Fibroblast of lung (primary cell): Measurements from ENCODE around the gene PCDH9. TPM values are rescaled to one million over a fixed set of nuclear protein-coding genes. Genes with fewer than 3 reads are reported as not detected.

ENCODE experiments used
- DNase-seq, 2 donors: peaks; one replicate each; pipeline versions ENCODE4 v3.0.0 to v3.0.0-alpha.2; 2010; ENCODE audit warnings: low read depth in 2 of 2
- H2AFZ ChIP-seq: 2 replicates; pipeline ENCODE4 v1.5.1; 2012; ENCODE audit warnings: low read length, control low read depth, inconsistent platforms
- H3K27ac ChIP-seq: 2 replicates; pipeline ENCODE4 v1.5.1; 2011; ENCODE audit warnings: low read length, control low read depth; ENCODE audit not compliant: insufficient read depth
- H3K27me3 ChIP-seq: 2 replicates; pipeline ENCODE4 v1.5.1; 2011; ENCODE audit warnings: mild to moderate bottlenecking, low read length; ENCODE audit not compliant: control insufficient read depth, insufficient read depth
- H3K36me3 ChIP-seq: 2 replicates; pipeline ENCODE4 v1.5.1; 2011; ENCODE audit warnings: low read length; ENCODE audit not compliant: control insufficient read depth, insufficient read depth
- H3K4me1 ChIP-seq: 2 replicates; pipeline ENCODE4 v1.5.1; 2011; ENCODE audit warnings: low read length; ENCODE audit not compliant: control insufficient read depth, insufficient read depth; ENCODE audit errors: extremely low read depth
- H3K4me2 ChIP-seq: 2 replicates; pipeline ENCODE4 v1.5.1; 2011; ENCODE audit warnings: low read length, control low read depth; ENCODE audit not compliant: insufficient read depth; ENCODE audit errors: extremely low read depth
- H3K4me3 ChIP-seq, 4 experiments: fragments of 200-600 bp in 1 of 4; sonication (generic) in 1 of 4; replicated peaks in 1 of 4; 2 replicates each; pipeline ENCODE4 v1.5.1; 2011 to 2016; ENCODE audit warnings: low read length in 4 of 4, low read depth in 3 of 4, mild to moderate bottlenecking in 3 of 4, control low read depth in 2 of 4, inconsistent platforms in 1 of 4, mixed read lengths in 1 of 4; ENCODE audit not compliant: insufficient read depth in 1 of 4; ENCODE audit errors: control extremely low read depth in 1 of 4
- H3K79me2 ChIP-seq: 2 replicates; pipeline ENCODE4 v1.5.1; 2012; ENCODE audit warnings: mild to moderate bottlenecking, low read length, inconsistent platforms; ENCODE audit not compliant: control insufficient read depth, insufficient read depth
- H3K9ac ChIP-seq: 2 replicates; pipeline ENCODE4 v1.5.1; 2011; ENCODE audit warnings: mild to moderate bottlenecking, low read length, control low read depth; ENCODE audit not compliant: insufficient read depth
- H3K9me3 ChIP-seq: 2 replicates; pipeline ENCODE4 v1.5.1; 2012; ENCODE audit warnings: low read depth, low read length; ENCODE audit not compliant: control insufficient read depth, insufficient read depth
- H4K20me1 ChIP-seq: 2 replicates; pipeline ENCODE4 v1.5.1; 2011; ENCODE audit warnings: low read length; ENCODE audit not compliant: control insufficient read depth, insufficient read depth; ENCODE audit errors: extremely low read depth
- CTCF ChIP-seq, 2 donors: IDR thresholded peaks in 1 of 2; conservative IDR thresholded peaks in 1 of 2; 1 replicate in 1 of 2; 2 replicates in 1 of 2; pipeline ENCODE4 v1.5.1; 2011 to 2012; ENCODE audit warnings: low read length in 2 of 2, control low read depth in 1 of 2, inconsistent platforms in 1 of 2, low read depth in 1 of 2, mild to moderate bottlenecking in 1 of 2
- EZH2 ChIP-seq: IDR thresholded peaks from 2 replicates; pipeline ENCODE4 v1.5.1; 2012; ENCODE audit warnings: low read length, control low read depth, mild to moderate bottlenecking; ENCODE audit errors: missing control alignments
- polyA plus RNA-seq, 2 donors: library from polyadenylated mRNA; depleted of rRNA in 1 of 2; stranded (reverse) in 1 of 2; unstranded in 1 of 2; fragments of >200 nt; gene quantifications; 2 replicates each; pipeline ENCODE4 v1.2.1, GENCODE V29; 2011 to 2012; ENCODE audit warnings: missing spikeins in 1 of 2
- total RNA-seq: library from RNA; depleted of rRNA; stranded (reverse); fragments of >200 nt; gene quantifications from 2 replicates; pipeline ENCODE4 v1.2.1, GENCODE V29; 2014

The PCDH9 gene
- total and polyA plus RNA-seq, 2 donors (not counting 1 experiment from before 2014, with no cell fraction given): 0.50 to 0.67 TPM

DNA sequence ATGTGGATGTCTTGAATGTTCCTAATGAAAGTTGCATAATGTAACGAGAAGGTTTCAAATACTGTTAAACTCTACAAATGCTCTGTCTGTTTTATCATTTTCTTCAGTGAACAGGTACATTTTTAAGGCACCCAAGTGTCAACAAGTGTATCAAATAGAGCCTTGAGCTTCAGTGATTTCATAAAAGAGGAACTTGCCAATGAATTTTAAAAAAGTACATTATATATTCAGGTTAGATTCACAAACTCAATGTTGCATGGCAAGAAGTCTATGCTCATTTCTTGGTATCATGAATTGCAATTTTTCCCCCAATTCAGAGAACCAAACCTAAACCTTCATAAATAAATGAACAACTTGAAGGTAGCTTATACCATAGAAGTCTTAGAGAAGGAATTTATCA is 838.8 kb downstream of the PCDH9 start:
- H3K36me3 ChIP-seq: no peaks in the 10 kb centered on the region
- no peak overlapping the region for H3K4me2 ChIP-seq
- no peaks in the 10 kb centered on the region for H3K27me3 ChIP-seq
- no peak for DNase-seq
- no peak overlapping the region for H3K27ac ChIP-seq
- no peak overlapping the region for H3K9ac ChIP-seq
- no peaks in the 10 kb centered on the region for H3K9me3 ChIP-seq
- H3K4me1 ChIP-seq: no peaks in the 10 kb centered on the region
- H3K79me2 ChIP-seq: no peaks in the 10 kb centered on the region
- no peak overlapping the region for H2AFZ ChIP-seq
- no peak overlapping the region for H3K4me3 ChIP-seq
- no peaks in the 10 kb centered on the region for H4K20me1 ChIP-seq
- TF ChIP-seq EZH2 (no peak), CTCF (conservative IDR thresholded peaks at IDR 0.05 in 1 of 2, IDR thresholded peaks at IDR 0.05 in 1 of 2; ENCODE audit: low read depth in 1 of 2, low read length in 2 of 2) (no peak)

DNA sequence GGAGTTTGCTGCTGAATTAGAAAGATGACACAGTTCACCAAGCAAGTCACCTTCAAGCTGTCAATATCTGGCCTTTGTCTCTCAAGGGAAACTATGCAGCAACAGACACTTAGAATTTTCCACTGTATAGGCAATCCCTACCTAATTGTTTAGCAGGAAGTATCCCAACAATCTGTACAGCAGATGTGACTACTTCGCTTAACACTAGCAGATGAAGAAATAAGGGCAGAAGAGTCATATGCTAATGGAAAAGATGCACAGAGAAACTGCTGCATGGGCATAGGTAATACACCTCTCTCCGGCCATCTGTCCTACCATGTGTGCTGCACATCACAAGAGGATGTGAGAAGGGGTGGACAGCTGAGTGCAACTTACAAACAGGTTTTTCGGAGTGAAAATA is 851.2 kb downstream of the PCDH9 start:
- Histone ChIP-seq H3K79me2 (no peaks in the 10 kb centered on the region), H3K4me1 (no peaks in the 10 kb centered on the region), H3K9me3 (no peaks in the 10 kb centered on the region), H4K20me1 (no peaks in the 10 kb centered on the region), H3K4me2 (no peak overlapping the region), H2AFZ (no peak overlapping the region), H3K36me3 (no peaks in the 10 kb centered on the region), H3K4me3 (no peak overlapping the region), H3K9ac (no peak overlapping the region), H3K27me3 (no peaks in the 10 kb centered on the region), H3K27ac (no peak overlapping the region)
- no peak for DNase-seq
- TF ChIP-seq EZH2 (no peak), CTCF (conservative IDR thresholded peaks at IDR 0.05 in 1 of 2, IDR thresholded peaks at IDR 0.05 in 1 of 2; ENCODE audit: low read depth in 1 of 2, low read length in 2 of 2) (no peak)

GRCh38 chr13:66377569-66377968 is 852.6 kb downstream of the PCDH9 start:
- Histone ChIP-seq H2AFZ (no peak overlapping the region), H3K9me3 (no peaks in the 10 kb centered on the region), H4K20me1 (no peaks in the 10 kb centered on the region), H3K36me3 (no peaks in the 10 kb centered on the region), H3K27ac (no peak overlapping the region), H3K4me2 (no peak overlapping the region), H3K4me1 (no peaks in the 10 kb centered on the region), H3K79me2 (no peaks in the 10 kb centered on the region), H3K27me3 (no peaks in the 10 kb centered on the region), H3K9ac (no peak overlapping the region), H3K4me3 (no peak overlapping the region)
- DNase-seq: no peak
- TF ChIP-seq EZH2 (no peak), CTCF (conservative IDR thresholded peaks at IDR 0.05 in 1 of 2, IDR thresholded peaks at IDR 0.05 in 1 of 2; ENCODE audit: low read depth in 1 of 2, low read length in 2 of 2) (no peak)
